Gastrocnemius medialis (tissue), 4 donors: Measurements from ENCODE around the gene WDR37. TPM values are rescaled to one million over a fixed set of nuclear protein-coding genes. Genes with fewer than 3 reads are reported as not detected.
"Not testable (repeated sequence)": the region's sequence is repeated elsewhere in the genome, so short reads cannot be mapped to it uniquely, and the experiment has no call there.

Experiments used
- ATAC-seq, 2 donors: fragments of 150-250 bp; one replicate each; pipeline ENCODE4 v1.9.1; 2016
- DNase-seq, 2 donors: peaks; one replicate each; pipeline ENCODE4 v3.0.0-alpha.2; 2019
- H3K27ac ChIP-seq, 4 donors: fragments of 200-600 bp; sonication (generic); 1 replicate in 1 of 4; 2 replicates in 3 of 4; pipeline ENCODE4 v1.5.1; 2016 to 2018; ENCODE audit warnings: mild to moderate bottlenecking in 2 of 4, moderate library complexity in 1 of 4
- H3K27me3 ChIP-seq, 3 donors: fragments of 200-600 bp; sonication (generic) in 2 of 3; 1 replicate in 1 of 3; 2 replicates in 2 of 3; pipeline versions ENCODE4 v1.5.1 to v1.6.0; 2016 to 2019; ENCODE audit warnings: mild to moderate bottlenecking in 1 of 3, moderate library complexity in 1 of 3
- H3K36me3 ChIP-seq, 2 donors: fragments of 200-600 bp; sonication (generic) in 1 of 2; one replicate each; pipeline ENCODE4 v1.5.1; 2017 to 2018
- H3K4me1 ChIP-seq, 2 donors: fragments of 200-600 bp; sonication (generic) in 1 of 2; one replicate each; pipeline ENCODE4 v1.5.1; 2016 to 2017; ENCODE audit warnings: mild to moderate bottlenecking in 2 of 2
- H3K4me3 ChIP-seq, 4 donors: fragments of 200-600 bp; sonication (generic) in 3 of 4; 1 replicate in 1 of 4; 2 replicates in 3 of 4; pipeline ENCODE4 v1.5.1; 2016 to 2019; ENCODE audit warnings: mild to moderate bottlenecking in 2 of 4
- H3K9me3 ChIP-seq, 3 donors: fragments of 200-600 bp; sonication (generic) in 2 of 3; 1 replicate in 1 of 3; 2 replicates in 2 of 3; pipeline ENCODE4 v1.5.1; 2016 to 2019
- POLR2A ChIP-seq, 2 donors: fragments of 450-650 bp; IDR thresholded peaks; one replicate each; pipeline ENCODE4 v1.6.1; 2017; ENCODE audit warnings: antibody characterized with exemption in 2 of 2, mild to moderate bottlenecking in 2 of 2, moderate library complexity in 2 of 2
- in situ Hi-C, 4 donors: fragments of 200-750 bp; cut with MboI; loops; one replicate each; pipeline versions ENCODE4 v1.15.0 to v1.8.0; 2017; ENCODE audit warnings: low sequenced_read_pairs in 4 of 4
- intact Hi-C: fragments of 100-400 bp; cut with DNase I; formaldehyde crosslinking; loops from one replicate; pipeline ENCODE4 v1.15.1; 2023; ENCODE audit warnings: low total_unique reads
- total RNA-seq, 4 donors: library from RNA; depleted of rRNA; stranded (reverse); fragments of >200 nt; gene quantifications; one replicate each; pipeline versions ENCODE4 v1.1.0 to v1.2.3, GENCODE V29; 2016
- TF ChIP-seq, protein P1 (sequence below), 5 experiments: fragments of 450-650 bp in 3 of 5; fragments of 200-600 bp in 2 of 5; sonication (generic) in 2 of 5; IDR thresholded peaks in 4 of 5; conservative IDR thresholded peaks in 1 of 5; 1 replicate in 4 of 5; 2 replicates in 1 of 5; pipeline ENCODE4 v1.5.1; 2016 to 2019; ENCODE audit warnings: antibody characterized with exemption in 5 of 5, mild to moderate bottlenecking in 3 of 5, moderate library complexity in 3 of 5

The WDR37 gene
- total RNA-seq, 4 donors from 2014 or later, result 18.4 to 26.2 (median 23.2) TPM

DNA sequence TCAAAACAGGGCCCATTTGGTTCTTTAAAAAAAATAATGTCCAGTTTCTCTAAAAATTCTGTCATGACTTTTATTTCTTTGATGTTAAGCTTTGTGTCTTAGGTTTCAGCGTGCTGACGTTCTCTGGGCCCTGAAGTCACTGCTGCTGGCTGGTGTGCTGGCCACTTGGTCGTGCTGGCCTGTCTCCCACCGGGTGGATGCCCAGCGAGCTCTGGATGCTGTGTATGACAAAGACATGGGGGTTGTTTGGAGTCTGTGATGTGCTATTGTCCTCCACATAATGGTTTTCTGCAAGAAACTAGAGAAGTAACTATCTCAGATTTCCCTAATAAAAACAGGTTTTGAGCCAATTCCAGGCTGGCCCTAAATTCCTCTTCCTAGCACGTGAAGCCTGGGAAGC is 21.0 kb upstream of the WDR37 start:
- peaks cover 39% of the 10 kb centered on the region in 2 donors for H3K4me1 ChIP-seq
- H3K27ac ChIP-seq, result peak overlapping the region; percentile 91 to 96 (median 93)
- H3K9me3 ChIP-seq, result no peaks in the 10 kb centered on the region
- in situ Hi-C loops (no loop called here), intact Hi-C loops (no loop called here)
- no peaks in the 10 kb centered on the region for H3K27me3 ChIP-seq
- TF ChIP-seq, protein P1, sequence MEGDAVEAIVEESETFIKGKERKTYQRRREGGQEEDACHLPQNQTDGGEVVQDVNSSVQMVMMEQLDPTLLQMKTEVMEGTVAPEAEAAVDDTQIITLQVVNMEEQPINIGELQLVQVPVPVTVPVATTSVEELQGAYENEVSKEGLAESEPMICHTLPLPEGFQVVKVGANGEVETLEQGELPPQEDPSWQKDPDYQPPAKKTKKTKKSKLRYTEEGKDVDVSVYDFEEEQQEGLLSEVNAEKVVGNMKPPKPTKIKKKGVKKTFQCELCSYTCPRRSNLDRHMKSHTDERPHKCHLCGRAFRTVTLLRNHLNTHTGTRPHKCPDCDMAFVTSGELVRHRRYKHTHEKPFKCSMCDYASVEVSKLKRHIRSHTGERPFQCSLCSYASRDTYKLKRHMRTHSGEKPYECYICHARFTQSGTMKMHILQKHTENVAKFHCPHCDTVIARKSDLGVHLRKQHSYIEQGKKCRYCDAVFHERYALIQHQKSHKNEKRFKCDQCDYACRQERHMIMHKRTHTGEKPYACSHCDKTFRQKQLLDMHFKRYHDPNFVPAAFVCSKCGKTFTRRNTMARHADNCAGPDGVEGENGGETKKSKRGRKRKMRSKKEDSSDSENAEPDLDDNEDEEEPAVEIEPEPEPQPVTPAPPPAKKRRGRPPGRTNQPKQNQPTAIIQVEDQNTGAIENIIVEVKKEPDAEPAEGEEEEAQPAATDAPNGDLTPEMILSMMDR (IDR thresholded peaks at IDR 0.05 in 4 of 5, conservative IDR thresholded peaks at IDR 0.05 in 1 of 5), result no peak
- peak in 1 of 2 donors; percentile 30 for TF ChIP-seq POLR2A (IDR thresholded peaks at IDR 0.05)
- ATAC-seq (peak; percentile 45 to 59), DNase-seq (peak; percentile 39 to 80)
- H3K4me3 ChIP-seq, result peak overlapping the region in 2 of 4 donors; percentile 1 to 18
- H3K36me3 ChIP-seq, result peaks cover 0 to 6% of the 10 kb centered on the region in 2 donors

DNA sequence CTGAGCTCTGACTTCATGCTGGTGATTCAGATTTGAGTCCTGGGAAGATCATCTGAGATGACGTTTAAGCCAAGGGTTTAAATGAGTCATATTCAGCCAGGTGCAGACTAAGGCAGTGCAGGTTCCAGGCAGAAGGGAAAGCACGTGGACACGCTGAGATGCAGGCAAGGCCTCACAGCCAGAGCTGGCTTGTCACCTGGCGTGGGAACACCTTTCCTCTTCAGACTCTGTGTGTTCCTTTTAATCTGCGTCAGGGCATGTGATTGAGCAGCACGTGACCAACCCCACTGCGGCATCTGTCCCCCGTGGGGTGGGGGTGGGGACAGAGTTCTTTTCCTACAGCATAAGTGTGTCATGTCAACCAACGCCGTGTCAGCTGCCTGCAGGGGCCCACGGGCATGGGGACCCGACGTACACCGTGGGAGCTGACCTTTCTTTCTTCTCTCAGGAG is 19.8 kb upstream of the WDR37 start:
- H3K4me1 ChIP-seq, result peaks cover 39% of the 10 kb centered on the region in 2 donors
- H3K27ac ChIP-seq, result peak overlapping the region; percentile 91 to 96 (median 93)
- ATAC-seq, result peak; percentile 67 to 77
- peaks cover 0 to 18% of the 10 kb centered on the region in 2 donors for H3K36me3 ChIP-seq
- no peaks in the 10 kb centered on the region for H3K9me3 ChIP-seq
- intact Hi-C loops (no loop called here), in situ Hi-C loops (no loop called here)
- TF ChIP-seq POLR2A (IDR thresholded peaks at IDR 0.05), result peak in 1 of 2 donors; percentile 22
- TF ChIP-seq, protein P1 (IDR thresholded peaks at IDR 0.05 in 4 of 5, conservative IDR thresholded peaks at IDR 0.05 in 1 of 5), result no peak
- no peaks in the 10 kb centered on the region for H3K27me3 ChIP-seq
- DNase-seq, result peak; percentile 82 to 86
- H3K4me3 ChIP-seq, result no peak overlapping the region

DNA sequence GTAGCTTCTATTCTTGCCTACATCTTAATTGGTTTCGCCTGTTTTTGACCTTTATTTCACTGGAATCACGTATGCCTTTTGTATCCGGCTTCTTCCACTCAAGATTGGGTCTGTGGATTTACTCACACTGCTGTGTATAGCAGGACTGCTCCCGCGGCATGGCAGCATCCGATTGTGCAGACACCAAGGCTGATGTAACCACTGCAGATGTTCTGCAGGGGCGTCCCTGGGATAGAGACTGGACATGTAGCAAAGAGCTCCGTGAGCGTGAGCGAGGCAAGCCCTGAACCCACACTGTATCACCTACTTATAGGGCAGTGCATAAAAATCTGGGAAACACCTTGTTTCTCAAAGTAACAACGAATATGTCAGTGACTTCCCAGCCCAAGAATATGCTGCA is 19.1 kb upstream of the WDR37 start:
- peak overlapping the region; percentile 91 to 96 (median 93) for H3K27ac ChIP-seq
- in situ Hi-C loops, result no loop called here
- no peaks in the 10 kb centered on the region for H3K27me3 ChIP-seq
- no peak for ATAC-seq
- no peaks in the 10 kb centered on the region for H3K9me3 ChIP-seq
- intact Hi-C loops, result no loop called here
- no peak for TF ChIP-seq POLR2A (IDR thresholded peaks at IDR 0.05)
- TF ChIP-seq, protein P1 (IDR thresholded peaks at IDR 0.05 in 4 of 5, conservative IDR thresholded peaks at IDR 0.05 in 1 of 5), result no peak
- H3K4me3 ChIP-seq, result no peak overlapping the region
- peaks cover 0 to 25% of the 10 kb centered on the region in 2 donors for H3K36me3 ChIP-seq
- DNase-seq, result no peak
- peaks cover 39% of the 10 kb centered on the region in 2 donors for H3K4me1 ChIP-seq

DNA sequence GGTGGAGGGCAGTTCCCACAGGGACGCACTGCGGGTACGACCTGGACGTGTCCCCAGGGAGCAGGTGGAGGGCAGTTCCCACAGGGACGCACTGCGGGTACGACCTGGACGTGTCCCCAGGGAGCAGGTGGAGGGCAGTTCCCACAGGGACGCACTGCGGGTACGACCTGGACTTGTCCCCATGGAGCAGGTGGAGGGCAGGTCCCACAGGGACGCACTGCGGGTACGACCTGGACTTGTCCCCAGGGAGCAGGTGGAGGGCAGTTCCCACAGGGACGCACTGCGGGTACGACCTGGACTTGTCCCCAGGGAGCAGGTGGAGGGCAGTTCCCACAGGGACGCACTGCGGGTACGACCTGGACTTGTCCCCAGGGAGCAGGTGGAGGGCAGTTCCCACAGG is 17.4 kb upstream of the WDR37 start:
- H3K27me3 ChIP-seq, H3K9me3 ChIP-seq, H3K4me3 ChIP-seq, in situ Hi-C loops, intact Hi-C loops, ATAC-seq, DNase-seq: not testable (repeated sequence)
- Histone ChIP-seq H3K4me1 (peaks cover 43 to 49% of the 10 kb centered on the region in 2 donors), H3K36me3 (peaks cover 0 to 38% of the 10 kb centered on the region in 2 donors), H3K27ac (peak overlapping the region; percentile 91 to 96 (median 93))

DNA sequence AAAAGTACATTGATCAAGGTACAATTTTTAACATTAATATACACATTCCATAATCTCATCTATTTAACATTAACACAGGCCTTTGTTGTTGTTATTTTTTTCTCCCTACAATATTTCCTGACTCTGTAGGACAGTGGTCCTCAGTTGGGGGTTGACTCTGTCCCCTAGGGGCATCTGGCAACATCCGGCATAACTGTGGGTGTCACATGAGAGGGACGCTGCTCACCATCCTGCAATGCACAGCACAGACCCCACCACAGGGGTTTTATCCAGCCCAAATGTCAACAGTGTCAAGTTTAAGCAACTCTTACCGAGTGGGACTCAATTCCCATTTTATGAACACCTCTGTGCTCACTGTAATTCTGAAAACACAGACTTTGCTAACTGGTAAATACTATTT is 16.1 kb upstream of the WDR37 start:
- Histone ChIP-seq H3K4me1 (peaks cover 44 to 51% of the 10 kb centered on the region in 2 donors), H3K27me3 (no peaks in the 10 kb centered on the region), H3K27ac (peak overlapping the region; percentile 23 to 93 (median 92)), H3K36me3 (peaks cover 0 to 38% of the 10 kb centered on the region in 2 donors), H3K9me3 (no peaks in the 10 kb centered on the region), H3K4me3 (no peak overlapping the region)
- TF ChIP-seq, protein P1 (IDR thresholded peaks at IDR 0.05 in 4 of 5, conservative IDR thresholded peaks at IDR 0.05 in 1 of 5), result no peak
- TF ChIP-seq POLR2A (IDR thresholded peaks at IDR 0.05), result no peak
- in situ Hi-C loops, result no loop called here
- no peak for DNase-seq
- no peak for ATAC-seq
- intact Hi-C loops, result loop anchor here (10.0 kb wide), 2 partner anchors 355 to 415 kb away; partner anchors contain the start of gene DIP2C
